ENCODE data around the gene MAPK9.
A peak's percentile ranks its signal among the peaks of the same experiment; 100 is the strongest.

MAPK9 gene

DNA sequence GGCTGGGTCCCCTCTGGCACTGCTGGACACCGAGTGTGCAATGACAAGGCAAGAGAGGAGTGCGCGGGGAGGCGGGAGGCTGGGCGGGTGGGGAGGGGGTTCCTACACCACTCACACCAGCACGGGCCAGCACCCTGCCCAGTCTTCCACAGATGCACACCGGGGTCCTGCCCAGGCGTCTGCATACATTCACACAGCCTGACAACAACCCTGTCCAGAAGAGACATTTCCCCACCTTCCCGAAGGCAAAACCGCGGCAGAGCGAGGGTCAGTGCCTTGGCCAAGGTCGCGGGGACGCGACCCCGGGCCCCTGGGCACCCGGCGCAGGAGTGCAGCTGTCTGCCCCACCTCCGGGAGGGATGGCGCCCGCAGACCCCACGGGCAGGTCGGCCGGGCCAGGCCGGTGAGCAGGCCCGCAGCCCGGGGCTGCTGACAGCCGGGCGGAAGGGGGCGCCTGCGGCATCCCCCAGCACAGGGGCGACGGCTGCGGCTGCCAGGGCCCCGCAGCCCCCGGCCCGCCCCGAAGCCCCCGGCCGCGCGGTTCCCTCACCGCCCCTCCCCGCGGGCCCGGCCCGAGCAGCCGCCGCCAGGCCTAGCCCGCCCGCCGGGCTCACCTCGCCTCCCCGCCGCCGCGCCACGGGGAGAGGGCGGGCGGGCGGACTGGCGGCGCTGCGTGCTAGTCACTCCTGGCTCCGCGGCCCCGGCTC, 496 bp downstream of the MAPK9 start:
- peak in 1 of 2 experiments; percentile 53 for DNase-seq

DNA sequence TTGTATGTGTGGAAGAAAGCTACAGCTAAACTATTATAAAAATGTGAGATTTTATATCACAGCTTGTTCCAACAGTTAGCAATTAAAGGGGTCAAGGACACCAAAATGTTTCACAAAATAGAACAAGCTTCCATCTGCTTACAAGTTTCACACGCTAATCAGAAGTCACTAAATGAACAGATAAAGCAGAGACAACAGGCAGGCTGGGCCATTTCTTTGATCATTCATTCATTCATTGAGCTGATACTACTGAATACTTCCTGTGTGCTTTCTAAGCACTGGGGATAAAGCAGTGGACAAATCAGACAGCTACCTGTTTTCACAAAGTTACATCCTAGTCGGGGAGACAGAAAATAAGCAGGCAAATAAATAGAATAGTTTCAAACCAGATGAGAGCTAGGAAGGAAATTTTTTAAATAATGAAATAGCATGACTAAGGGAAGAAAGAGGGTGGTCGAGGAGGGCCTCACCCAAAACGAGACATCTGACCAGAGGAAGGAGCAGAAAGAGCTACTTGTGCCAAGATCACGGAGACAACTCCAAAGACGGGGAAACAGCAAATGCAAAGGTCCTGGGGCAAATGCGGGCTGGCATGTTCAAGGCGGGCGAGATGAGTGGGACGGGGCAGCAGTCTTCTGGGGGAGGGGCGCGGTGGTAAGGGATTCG, 1.2 kb downstream of the MAPK9 start:
- no peak for DNase-seq

DNA sequence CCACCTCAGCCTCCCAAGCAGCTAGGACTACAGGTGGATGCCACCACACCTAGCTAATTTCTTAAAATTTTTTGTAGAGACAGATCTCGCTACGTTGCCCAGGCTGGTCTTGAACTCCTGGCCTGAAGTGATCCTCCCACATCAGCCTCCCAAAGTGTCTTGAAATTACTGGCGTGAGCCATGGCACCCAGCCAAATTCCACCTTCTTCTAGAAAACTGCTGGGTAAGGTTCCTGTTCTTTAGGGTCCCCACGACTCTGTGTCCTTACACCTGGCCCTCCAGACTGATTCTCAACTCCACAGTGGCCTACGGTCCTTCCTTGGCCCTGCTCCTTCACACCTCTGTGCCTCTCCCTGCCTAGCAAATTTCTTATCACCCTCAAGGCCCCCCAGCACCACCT, 1.9 kb downstream of the MAPK9 start:
- no peak for DNase-seq

DNA sequence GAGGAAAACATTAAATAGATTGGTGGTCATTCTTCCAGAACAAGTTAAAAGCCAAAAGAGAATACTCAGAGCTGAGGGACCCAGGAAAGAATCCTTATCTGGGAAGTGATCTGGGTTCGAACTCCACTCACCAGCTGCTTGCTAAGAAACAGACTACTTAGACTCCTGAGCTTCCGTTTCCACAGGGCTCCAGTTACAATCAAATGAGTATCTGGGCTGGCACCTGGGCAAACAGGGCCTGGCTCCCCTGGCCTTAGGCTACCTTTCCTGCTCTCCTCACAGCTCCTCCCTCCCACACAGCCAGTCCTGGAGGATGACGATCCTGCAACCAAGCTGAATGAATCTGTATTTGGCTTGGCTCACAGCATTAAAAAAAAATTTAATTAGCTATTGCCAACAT, 2.5 kb downstream of the MAPK9 start:
- no peak for DNase-seq

DNA sequence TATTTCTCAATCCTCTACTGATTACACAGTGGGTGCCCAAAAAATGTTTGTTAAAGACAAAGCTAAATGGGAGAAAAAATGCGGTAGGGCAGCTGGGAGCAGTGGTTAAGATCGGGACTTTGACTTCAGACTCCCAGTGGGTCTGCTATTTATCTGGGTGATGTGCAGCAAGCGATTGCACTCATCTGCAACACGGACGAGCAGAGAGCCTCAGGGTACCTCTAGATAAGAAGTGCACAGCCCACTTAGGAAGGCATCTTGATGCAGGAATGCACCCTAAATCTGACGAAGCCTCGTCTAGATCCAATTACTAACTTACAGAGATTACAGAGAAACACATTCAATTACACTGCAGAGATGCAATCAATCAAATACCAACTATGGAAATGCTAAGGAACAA, 4.0 kb downstream of the MAPK9 start:
- DNase-seq: no peak

DNA sequence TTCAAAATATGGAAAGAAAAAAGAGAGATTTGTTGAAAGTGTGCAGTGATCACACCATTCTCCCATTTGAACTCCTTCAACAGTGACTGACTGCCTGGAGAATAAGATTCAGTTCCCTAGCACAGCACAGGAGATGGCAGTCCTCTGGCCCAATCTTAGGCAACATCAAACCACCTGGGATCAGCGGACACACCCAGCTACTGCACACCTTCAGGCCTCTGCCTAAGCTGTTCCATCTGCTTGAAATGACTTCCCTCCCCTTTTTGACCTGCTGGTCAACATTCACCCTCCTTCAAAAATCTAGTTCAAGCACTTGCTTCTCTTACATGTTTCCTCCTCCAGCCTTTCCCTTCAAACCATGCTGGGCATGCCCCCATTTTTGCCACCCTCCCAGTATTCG, 4.5 kb downstream of the MAPK9 start:
- no peak for DNase-seq

DNA sequence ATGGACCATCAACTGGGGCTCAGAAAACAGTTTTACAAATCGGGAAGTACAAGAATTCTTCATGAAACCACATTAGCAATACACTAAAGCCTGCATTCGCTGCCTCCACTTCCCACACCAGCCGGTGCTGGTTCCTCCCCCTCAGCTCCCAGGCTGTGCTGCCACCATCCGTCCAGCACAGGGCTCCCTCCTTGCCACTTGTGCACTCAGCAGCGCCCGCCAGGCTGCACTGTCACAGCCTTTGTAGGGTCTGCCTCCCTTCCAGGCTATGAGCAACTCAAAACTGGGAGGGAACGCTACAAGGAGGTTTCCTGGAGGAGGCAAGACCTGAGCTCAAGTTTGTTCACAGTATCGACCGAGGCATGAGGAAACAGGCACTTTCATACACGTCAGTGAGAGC, 7.7 kb downstream of the MAPK9 start:
- DNase-seq: no peak

DNA sequence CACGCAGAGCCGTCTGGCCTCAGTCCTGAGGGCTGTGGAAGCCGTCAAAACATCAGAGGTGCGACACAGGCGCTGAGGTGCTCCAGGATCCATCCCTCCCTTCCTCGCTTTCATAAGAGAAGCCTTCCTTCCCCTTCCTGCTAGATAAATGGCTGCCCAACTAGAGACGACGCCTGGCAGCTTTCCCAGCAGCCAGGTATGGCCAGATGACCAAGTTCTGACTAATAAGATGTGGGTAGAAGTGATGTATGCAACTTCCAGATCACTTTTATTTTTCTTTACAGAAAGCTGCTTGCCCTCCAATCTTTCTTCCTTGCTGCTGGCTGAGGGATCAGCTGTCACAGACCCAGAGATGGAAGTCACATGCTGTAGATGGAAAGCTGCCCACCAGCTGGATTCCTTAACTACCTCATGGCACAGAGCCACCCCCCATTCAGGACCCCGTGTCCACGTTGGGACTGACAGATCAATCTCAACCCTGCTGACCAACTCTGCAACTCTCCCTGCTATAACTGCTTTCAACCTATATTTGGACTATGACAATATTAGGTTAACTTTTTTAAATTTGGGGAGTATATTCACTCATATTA, 8.8 kb downstream of the MAPK9 start:
- no peak for DNase-seq

DNA sequence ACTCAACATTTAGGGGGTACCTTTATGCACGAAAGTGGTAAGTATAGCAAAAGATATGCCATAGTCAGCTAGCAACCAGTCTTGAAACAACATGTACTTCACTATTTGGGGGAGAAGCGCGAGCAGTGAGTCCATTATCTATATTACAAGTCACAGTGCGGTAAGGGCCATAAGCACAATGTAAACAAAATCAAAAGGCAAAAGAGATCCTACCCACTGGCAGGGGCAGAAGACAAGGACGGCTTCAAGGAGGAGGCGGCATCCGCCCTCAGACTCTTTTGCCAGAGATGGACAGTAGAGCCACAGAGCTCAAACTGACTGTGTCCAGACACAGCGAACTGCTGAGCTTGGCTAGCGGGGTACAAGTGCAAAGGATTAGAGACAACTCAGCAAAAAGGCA, 9.6 kb downstream of the MAPK9 start:
- no peak for DNase-seq

DNA sequence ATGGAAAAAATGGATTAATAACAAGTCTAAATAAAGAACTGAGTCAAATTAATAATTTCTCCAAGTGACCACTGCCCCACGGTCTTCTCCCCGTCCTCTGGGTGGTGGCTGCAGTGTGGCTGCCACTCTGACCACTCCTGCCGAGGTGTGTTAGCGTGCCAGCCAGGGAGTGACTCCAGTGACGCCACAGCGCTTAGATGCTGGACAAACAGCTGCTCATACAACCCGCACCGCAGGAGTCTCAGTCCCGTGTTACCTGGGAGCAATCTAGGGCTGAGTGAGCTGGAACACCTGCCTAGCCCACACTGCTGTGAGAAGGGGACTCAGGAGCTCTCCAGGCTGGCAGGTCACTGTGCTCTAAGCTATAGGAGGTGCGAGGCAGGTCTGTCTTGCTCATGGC, 10.2 kb downstream of the MAPK9 start:
- DNase-seq: no peak

DNA sequence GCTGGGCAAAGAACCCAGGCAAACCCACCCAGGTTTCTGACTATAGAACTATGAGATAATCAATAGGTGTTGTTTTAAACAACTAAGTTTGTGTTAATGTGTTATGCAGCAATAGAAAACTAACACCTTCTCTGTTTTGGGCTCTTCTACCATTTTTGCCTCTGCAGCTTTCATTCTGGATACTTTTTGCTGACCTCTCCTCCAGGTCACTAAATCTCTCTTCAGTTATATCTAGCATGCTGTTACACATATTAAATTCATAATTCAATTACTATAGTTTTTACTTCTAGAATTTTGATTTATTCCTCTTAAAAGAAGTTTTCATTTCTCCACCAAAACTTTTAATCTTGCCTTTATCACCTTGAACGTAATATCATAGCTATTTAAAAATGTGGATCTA, 17.2 kb downstream of the MAPK9 start:
- DNase-seq: no peak

DNA sequence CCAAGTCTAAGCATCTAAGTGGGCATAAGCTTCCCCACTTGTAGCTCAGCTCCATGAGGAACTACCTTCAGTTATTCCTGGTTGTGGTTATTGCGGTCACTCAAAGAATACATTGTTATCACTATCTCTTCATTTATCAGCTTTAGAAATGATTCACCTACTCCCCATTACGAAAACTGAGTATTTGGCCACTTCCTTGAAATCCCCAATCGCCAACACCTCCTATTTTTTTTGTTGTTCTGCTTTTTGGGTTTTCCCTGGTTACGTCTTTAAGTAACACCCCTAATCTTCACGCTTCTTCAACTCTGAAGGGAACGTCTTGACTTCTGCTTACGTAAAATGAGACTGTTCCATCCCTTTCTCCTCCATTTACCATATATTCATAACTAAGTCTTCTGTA, 20.7 kb downstream of the MAPK9 start:
- no peak for DNase-seq

DNA sequence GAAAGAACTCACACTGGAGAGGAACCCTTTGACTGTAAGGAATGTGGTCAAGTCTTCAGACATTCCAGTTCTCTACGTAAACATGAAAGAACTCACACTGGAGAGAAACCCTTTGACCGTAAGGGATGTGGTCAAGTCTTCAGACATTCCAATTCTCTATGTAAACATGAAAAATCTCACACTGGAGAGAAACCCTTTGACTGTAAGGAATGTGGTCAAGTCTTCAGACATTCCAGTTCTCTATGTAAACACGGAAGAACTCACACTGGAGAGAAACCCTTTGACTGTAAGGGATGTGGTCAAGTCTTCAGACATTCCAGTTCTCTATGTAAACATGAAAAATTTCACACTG, 32.6 kb downstream of the MAPK9 start:
- DNase-seq: no peak

DNA sequence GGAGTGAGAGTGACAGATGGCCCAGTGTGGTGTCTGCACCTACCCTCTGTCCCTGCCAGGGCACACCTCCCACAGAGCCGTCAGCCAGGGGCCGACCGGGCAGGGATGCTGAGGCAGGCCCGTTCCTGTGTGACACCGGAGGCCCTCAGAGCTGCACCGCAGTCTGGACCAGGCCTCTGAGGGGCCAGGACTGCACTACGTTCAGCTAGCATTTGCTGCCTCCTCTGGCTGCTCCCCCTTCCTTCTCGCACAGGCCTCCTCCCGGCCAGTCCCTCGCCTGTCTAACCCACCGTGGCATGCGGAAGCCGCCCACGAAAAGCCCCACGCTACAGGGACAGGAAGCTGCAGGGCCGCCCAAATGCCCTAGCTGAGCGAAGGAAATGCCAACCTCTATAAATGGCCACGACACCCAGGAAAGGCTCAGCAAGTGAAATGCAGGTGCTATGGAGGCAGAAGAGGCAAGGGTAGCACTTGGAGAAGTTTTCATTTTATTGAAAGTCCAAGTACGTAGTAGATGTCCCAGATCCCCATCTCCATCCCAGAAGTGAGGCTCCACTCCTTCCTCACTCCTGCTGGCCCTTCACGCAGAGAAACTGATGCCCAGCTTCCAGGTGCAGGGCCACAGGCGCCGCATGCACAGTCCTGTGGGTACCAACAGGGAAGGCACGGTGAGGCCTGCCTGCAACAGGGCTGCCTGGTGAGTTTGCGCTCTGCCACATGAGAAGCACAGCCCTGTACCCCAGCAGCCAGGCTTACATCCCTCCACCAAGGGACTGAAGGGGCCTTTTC, 38.7 kb downstream of the MAPK9 start:
- DNase-seq: no peak

DNA sequence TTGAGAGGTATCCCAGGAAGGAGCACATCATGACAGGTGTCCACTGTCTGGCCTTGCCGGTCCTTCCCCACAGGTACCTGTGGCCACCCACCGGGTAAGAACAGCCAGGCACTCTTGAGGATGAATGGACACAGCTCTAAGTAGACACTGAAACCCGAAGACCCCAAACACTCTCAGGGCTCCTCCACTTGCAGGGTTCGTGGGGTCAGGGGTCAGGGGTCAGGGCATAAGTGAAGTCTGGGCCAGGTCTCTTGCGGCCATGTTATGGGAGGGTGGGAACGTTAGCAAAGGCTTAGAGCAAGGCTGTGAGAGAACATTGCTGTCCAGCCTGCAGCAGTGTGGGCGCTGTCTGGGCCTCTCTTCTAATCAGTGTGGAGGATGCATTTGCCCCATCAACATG, 40.0 kb downstream of the MAPK9 start:
- no peak for DNase-seq

DNA sequence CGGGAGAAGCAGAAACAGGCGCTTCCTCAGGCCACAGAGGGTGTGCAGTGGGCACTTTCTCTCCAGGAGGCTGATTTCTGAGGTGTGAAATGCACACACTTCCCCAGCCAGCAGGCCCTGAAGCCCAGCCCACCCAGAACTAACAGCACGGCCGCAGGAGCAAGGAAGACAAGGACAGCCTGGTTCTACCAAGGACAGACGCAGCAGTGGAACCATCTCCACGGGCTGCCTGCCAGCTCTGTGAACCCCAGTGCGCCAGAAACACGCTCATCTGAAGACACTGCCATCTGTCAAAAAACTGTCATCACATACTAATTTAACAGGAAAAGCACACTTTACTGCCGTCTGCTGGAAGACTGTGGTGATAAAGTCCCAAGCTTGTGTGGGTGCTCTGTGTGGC, 40.7 kb downstream of the MAPK9 start:
- no peak for DNase-seq

DNA sequence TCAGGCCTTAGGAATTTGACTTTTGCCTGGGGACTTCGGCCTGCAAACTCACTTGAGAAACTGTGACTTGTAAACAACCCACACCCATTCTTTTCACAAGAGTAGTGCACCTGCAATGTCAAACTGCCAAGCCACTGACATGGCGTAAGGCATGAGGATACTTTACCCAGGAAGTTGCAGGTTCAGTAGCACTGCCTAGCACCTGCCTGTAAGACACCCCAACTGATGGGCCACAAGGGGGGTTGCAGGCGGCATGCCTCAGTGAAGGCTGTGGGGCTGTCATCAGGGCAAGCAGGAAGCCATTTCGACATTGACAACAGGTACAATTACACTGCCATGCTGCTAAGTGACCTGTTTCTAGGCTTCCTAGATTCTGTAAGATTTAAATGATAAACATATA, 41.6 kb downstream of the MAPK9 start:
- no peak for DNase-seq

DNA sequence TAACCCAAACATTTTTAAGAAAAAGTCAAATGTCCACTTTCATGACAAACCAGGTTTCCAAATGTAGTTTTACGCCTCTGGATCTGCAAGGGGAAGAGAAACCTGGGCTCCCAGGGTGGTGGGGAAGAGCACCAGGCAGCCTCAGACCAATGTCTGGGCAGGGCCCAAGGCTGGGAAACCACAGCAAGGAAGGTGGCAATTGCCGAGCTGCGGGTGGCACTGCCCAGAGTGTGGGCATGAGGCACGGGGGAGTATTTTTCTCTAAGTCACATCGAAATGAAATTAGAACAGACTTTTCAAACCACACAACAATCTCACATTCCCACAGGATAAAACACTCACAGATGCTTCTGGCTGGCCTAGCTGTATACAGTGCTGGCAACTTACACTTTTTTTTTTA, 50.3 kb downstream of the MAPK9 start:
- DNase-seq: no peak

DNA sequence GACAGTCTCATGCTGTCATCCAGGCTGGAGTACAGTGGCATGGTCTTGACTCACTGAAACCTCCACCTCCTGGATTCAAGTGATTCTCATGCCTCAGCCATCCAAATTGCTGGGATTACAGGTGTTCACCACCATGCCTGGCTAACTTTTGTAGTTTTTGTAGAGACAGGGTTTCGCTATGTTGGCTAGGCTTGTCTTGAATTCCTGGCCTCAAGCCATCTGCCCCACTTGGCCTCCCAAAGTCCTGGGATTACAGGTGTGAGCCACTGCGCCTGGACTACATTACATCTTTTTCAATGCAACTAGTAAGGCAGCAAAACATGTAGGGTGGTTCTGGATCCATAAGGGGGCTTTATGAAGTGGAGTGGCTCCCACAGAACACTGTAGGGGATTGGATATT, 53.3 kb downstream of the MAPK9 start:
- no peak for DNase-seq

DNA sequence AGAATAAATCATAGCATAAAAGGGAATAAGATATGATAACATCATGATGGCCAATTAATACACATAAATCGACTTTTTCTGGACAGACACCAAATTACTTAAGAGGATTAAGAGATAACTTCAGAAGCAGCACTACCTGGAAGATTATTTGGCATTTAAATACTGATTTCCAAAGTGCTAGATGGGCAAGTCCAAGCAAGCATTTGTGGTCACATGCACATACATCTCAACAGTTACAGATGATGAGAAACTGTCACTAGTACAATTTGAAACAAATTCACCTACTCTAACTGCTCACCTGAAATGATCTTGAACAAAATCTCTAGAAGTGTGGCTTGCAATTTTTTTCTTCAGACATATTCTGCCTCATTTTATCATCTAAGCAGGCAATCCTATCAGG, 56.0 kb downstream of the MAPK9 start:
- DNase-seq: no peak

DNA sequence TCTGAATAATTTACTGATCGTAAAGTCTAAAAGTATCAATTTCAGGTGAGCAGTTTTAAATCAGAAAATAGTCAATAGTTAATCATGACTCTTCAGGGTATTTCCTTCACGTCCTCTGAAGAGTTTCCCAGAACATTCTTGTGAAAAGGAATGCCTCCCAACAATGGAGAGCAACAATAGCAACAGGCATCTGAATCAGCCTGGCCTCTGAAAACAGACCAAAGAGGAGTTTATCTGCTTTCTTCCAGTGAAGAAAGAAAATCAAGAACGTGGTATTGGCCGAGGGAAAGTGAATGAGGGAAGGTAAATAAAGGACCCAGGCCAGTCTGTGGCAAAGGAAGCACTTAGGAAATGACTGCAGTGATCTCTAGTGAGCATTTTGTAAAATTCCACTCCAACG, 56.8 kb downstream of the MAPK9 start:
- no peak for DNase-seq

DNA sequence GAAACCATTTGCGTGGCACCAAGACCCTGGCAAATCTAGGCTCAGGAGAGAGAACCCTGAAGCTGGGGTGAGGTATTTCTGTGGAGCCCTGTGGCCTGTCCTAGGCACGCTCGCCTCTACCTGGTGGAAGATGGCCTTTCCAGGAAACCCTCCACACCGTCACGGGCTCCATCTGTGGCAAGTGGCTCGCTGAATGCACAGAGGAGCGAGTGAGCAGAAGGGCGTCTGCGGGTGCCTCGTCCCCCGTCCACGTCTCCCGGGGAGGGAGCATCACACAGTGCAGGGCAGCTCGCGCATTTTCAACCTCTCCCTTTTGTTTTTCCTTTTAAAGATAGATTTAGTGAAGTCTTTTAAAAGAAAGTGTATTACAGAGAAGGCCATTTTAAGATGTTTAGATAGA, 57.6 kb downstream of the MAPK9 start:
- no peak for DNase-seq

DNA sequence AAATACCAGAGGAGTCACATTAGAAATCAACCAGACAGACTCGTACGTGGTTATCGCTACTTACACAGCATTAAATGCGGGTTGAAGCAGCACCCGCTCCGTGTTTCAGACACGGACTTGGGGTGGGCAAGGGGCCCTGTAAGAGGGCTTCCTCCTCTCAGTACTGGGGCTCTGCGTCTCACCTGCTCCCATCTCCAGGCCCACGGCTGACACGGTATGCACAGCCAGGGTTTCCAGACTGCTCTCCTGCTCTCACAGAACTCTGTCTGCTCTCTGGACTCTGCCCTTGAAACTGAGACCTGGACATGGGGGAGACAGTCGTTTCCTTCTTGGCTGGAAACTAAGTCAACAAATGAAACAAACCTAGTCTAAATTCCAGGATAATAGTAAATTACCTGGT, 58.2 kb downstream of the MAPK9 start:
- DNase-seq: no peak

DNA sequence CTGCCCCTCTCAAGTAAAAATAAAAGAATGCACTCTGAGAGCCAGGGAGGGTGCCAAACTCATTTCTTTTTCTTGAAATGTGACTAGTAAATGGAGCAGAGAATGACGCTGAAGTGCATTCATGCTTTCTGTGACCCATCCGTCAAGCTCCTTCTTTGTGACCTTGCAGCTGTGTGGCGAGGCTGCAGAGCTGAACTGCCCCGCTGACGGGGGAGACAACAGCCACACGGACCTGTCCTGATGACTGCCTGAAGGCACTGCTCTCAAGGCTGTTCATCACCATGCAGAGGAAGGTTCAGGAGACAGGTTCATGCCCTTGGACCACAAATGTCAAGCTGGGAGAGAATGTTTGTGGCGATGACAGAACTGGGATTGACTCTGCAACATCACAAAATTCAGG, 61.9 kb downstream of the MAPK9 start:
- DNase-seq: no peak
